ENCODE data around the gene RAB3D. TPM values are rescaled to one million over a fixed set of nuclear protein-coding genes. Genes with fewer than 3 reads are reported as not detected.

The RAB3D gene
- total RNA-seq, 1 experiment from 2014 or later: 7.1 TPM

DNA sequence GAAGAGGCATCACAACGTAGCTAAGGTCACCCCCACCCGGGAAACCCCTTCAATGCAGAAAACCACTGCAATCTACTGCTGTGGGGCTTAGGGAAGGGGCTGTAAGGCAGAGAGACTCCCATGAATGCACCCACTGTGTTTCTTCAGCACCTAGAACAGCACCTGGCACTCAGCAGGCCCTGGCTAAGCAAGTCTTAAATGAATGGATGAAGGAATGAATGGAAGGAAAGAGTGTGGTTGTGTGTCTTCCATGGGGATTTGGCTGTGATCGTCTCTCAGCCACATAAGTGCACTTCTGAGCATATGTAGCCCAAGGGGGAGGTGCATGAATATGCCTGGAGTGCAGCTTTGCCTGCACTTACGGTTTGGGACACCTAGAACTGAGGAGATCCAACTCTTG lies 9.7 kb upstream of the RAB3D start:
- Mint-ChIP-seq H3K9me3 (ENCODE audit: low read depth, unreplicated experiment) (no peaks in the 10 kb centered on the region), H3K4me1 (ENCODE audit: low read depth, unreplicated experiment) (peaks cover 15% of the 10 kb centered on the region), H3K4me3 (ENCODE audit: low read depth, unreplicated experiment) (no peak overlapping the region), H3K27ac (ENCODE audit: unreplicated experiment) (no peak overlapping the region), H3K27me3 (ENCODE audit: unreplicated experiment) (no peaks in the 10 kb centered on the region), H3K36me3 (ENCODE audit: insufficient read depth, unreplicated experiment) (peaks cover 35% of the 10 kb centered on the region)
- CTCF ChIA-PET: no interaction called here
- DNase-seq: no peak
- BruUV-seq (replicated peaks): no TSS peak
- TF ChIP-seq, protein P1, sequence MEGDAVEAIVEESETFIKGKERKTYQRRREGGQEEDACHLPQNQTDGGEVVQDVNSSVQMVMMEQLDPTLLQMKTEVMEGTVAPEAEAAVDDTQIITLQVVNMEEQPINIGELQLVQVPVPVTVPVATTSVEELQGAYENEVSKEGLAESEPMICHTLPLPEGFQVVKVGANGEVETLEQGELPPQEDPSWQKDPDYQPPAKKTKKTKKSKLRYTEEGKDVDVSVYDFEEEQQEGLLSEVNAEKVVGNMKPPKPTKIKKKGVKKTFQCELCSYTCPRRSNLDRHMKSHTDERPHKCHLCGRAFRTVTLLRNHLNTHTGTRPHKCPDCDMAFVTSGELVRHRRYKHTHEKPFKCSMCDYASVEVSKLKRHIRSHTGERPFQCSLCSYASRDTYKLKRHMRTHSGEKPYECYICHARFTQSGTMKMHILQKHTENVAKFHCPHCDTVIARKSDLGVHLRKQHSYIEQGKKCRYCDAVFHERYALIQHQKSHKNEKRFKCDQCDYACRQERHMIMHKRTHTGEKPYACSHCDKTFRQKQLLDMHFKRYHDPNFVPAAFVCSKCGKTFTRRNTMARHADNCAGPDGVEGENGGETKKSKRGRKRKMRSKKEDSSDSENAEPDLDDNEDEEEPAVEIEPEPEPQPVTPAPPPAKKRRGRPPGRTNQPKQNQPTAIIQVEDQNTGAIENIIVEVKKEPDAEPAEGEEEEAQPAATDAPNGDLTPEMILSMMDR (IDR thresholded peaks at IDR 0.05; ENCODE audit: unreplicated experiment): no peak
- intact Hi-C loops (cut with micrococcal nuclease; ENCODE audit: unreplicated experiment): no loop called here

GRCh38 chr19:11347546-11348039 lies 8.1 kb upstream of the RAB3D start:
- H3K27me3 Mint-ChIP-seq (ENCODE audit: unreplicated experiment): no peaks in the 10 kb centered on the region
- CTCF ChIA-PET: interaction anchor here (1.2 kb wide), 1 partner anchor 27 kb away, joined by 3 read pairs; no protein-coding TSS in a partner anchor
- H3K4me3 Mint-ChIP-seq (ENCODE audit: low read depth, unreplicated experiment): no peak overlapping the region
- TF ChIP-seq, protein P1 (IDR thresholded peaks at IDR 0.05; ENCODE audit: unreplicated experiment): no peak
- peaks cover 15% of the 10 kb centered on the region for H3K4me1 Mint-ChIP-seq (ENCODE audit: low read depth, unreplicated experiment)
- BruUV-seq (replicated peaks): no TSS peak
- DNase-seq: no peak
- H3K36me3 Mint-ChIP-seq (ENCODE audit: insufficient read depth, unreplicated experiment): peaks cover 32% of the 10 kb centered on the region
- H3K9me3 Mint-ChIP-seq (ENCODE audit: low read depth, unreplicated experiment): no peaks in the 10 kb centered on the region
- intact Hi-C loops (cut with micrococcal nuclease; ENCODE audit: unreplicated experiment): no loop called here
- no peak overlapping the region for H3K27ac Mint-ChIP-seq (ENCODE audit: unreplicated experiment)

DNA sequence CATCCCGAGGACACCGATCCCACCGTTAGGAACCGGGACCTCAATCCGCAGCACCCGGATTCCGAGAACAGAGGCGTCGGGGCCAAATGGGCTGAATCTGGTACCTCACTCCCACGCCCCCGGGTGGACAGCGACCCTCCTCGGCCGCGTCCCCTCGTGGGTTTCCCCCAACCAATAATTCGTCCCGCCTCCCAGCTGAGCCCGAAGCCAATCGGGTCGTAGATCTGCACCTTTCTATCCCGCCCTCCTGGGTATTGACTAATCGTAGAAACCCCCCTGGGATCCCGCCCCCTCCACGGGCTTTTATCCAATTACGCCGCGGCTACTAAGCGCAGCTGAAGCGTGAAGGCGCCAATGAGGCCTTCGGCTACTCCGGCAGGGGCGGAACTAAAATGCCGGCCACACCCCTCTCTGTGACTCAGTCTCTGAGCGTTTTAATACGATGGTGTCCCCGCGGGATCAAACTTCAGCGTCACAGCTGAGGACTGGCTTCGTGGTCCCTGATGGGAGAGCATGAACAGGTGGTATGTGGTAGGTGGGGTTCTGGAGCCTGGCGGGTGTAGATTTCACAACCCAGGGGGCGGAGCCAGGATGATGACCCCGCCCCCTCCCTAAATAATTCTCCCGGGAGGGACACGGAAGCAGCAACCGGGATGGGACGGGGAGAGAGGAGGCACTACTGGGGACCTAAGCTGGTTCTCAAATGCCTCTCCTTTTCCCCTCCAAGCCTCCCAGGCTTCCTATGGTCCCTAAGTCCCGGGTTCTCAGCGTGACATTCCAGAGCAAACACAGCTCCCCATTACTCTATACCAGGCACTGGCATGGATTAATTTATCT lies 6.9 kb upstream of the RAB3D start, which contains the start of the genes CCDC159 and TMEM205:
Gene CCDC159, plus strand, starts transcription at position 416 of the 837 bp plus-strand sequence. Its CDS starts 88 bp downstream, at position 504.
Gene TMEM205, minus strand, starts transcription at position 165 of the 837 bp plus-strand sequence. CDS start 649 bp downstream, outside the sequence.
- CTCF ChIA-PET: interaction anchor here (0.5 to 1.4 kb wide), 7 partner anchors 23 to 262 kb away, joined by 3 to 6 read pairs (median 3); partner anchors contain the start of genes ODAD3 and PRKCSH
- H3K9me3 Mint-ChIP-seq (ENCODE audit: low read depth, unreplicated experiment): no peaks in the 10 kb centered on the region
- BruUV-seq (replicated peaks): no TSS peak

DNA sequence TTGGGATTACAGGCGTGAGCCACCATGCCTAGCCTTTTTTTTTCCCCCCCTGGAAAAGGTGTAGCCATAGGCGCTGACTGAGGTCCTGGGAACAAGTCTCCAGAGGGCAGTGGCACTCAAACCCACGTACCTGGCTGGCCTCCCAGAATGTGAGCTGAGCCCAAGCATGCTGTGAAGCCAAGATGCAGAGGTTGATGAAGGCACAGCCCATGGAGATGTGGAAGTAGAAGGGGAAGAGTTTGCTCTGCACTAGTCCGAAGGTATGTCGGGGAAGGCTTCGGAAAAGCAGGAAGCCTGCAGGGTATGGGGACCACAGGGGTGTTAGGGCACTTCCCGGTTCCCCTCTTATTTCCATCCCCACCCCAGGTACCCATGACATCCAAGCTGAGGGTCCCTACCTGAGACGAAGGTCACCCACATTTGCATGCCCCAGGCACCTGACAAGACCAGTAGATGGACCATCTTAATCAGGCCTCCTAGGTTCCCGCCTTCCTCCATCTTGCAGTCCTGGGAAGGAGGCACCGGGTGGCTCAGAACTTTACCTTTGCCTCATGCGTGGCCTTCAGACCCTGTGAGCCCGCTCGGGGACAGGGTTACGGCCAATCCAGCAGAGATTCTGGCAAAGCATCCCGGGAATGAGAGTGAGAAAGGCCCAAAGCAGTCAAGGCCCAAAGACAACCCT lies 5.8 kb upstream of the RAB3D start:
- TF ChIP-seq, protein P1 (IDR thresholded peaks at IDR 0.05; ENCODE audit: unreplicated experiment): no peak
- H3K27me3 Mint-ChIP-seq (ENCODE audit: unreplicated experiment): no peaks in the 10 kb centered on the region
- CTCF ChIA-PET: interaction anchor here (1.4 kb wide), 1 partner anchor 51 kb away, joined by 5 read pairs; no protein-coding TSS in a partner anchor
- no TSS peak for BruUV-seq (replicated peaks)
- H3K9me3 Mint-ChIP-seq (ENCODE audit: low read depth, unreplicated experiment): no peaks in the 10 kb centered on the region
- H3K4me3 Mint-ChIP-seq (ENCODE audit: low read depth, unreplicated experiment): peak overlapping the region; percentile 94
- DNase-seq: no peak
- H3K27ac Mint-ChIP-seq (ENCODE audit: unreplicated experiment): peak overlapping the region; percentile 98
- H3K36me3 Mint-ChIP-seq (ENCODE audit: insufficient read depth, unreplicated experiment): peaks cover 37% of the 10 kb centered on the region
- intact Hi-C loops (cut with micrococcal nuclease; ENCODE audit: unreplicated experiment): no loop called here
- H3K4me1 Mint-ChIP-seq (ENCODE audit: low read depth, unreplicated experiment): peaks cover 15% of the 10 kb centered on the region

More for the DNA sequence above, 6.9 kb upstream of the RAB3D start, which contains the start of the genes CCDC159 and TMEM205:
- Mint-ChIP-seq H3K27ac (ENCODE audit: unreplicated experiment) (peak within 1 kb of the TSS; percentile 98), H3K4me3 (ENCODE audit: low read depth, unreplicated experiment) (peak within 1 kb of the TSS; percentile 94), H3K36me3 (ENCODE audit: insufficient read depth, unreplicated experiment) (peaks cover 37% of the 10 kb centered on the region), H3K4me1 (ENCODE audit: low read depth, unreplicated experiment) (peaks cover 15% of the 10 kb centered on the region), H3K27me3 (ENCODE audit: unreplicated experiment) (no peaks in the 10 kb centered on the region)
- DNase-seq: peak; percentile 95
- intact Hi-C loops (cut with micrococcal nuclease; ENCODE audit: unreplicated experiment): no loop called here
- TF ChIP-seq, protein P1 (IDR thresholded peaks at IDR 0.05; ENCODE audit: unreplicated experiment): no peak

Measured in Calu3 (cell line).